ENCODE measurements around the gene NFE2L3. TPM values are rescaled to one million over a fixed set of nuclear protein-coding genes. Genes with fewer than 3 reads are reported as not detected.

Gene NFE2L3
- total and polyA plus RNA-seq, 9 of the 15 experiments (the other 6 are each of a cell fraction or from before 2014, with no cell fraction given) = 2.9 to 16.9 (median 12.4) TPM

DNA sequence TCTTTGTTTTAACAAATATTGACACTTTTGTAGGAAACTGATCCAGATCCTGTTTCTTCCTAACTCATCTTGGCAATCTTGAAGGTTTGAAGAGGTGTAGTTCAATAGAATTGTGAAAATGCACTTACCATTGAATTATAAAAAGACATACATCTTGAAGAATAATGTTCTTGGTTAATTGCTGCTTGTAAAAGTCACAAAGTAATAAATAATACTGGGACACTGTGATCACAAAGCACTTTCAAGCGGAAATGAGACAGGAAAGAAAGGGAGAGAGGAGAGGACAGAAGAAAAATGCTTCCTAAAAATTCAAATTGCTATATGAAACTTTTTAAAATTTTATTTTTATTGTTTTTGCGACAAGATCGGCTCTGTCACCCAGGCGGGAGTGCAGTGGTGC is 15.2 kb upstream of the NFE2L3 start:
- in situ Hi-C loops (cut with MboI) = no loop called here
- TF ChIP-seq TARDBP (IDR thresholded peaks at IDR 0.05) = no peak
- TF ChIP-seq, protein P1, sequence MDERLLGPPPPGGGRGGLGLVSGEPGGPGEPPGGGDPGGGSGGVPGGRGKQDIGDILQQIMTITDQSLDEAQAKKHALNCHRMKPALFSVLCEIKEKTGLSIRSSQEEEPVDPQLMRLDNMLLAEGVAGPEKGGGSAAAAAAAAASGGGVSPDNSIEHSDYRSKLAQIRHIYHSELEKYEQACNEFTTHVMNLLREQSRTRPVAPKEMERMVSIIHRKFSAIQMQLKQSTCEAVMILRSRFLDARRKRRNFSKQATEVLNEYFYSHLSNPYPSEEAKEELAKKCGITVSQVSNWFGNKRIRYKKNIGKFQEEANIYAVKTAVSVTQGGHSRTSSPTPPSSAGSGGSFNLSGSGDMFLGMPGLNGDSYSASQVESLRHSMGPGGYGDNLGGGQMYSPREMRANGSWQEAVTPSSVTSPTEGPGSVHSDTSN (CRISPR knock-in tag; IDR thresholded peaks at IDR 0.05; ENCODE audit: low read depth) = no peak
- TF ChIP-seq, protein P1 (tag; conservative IDR thresholded peaks at IDR 0.05; ENCODE audit: low read depth) = 0 out of 2 replicates have a peak, but pooled peaks have one; percentile 5
- no peak for DNase-seq (ENCODE audit: extremely low read depth in 1 of 4, low spot score in 3 of 4)

DNA sequence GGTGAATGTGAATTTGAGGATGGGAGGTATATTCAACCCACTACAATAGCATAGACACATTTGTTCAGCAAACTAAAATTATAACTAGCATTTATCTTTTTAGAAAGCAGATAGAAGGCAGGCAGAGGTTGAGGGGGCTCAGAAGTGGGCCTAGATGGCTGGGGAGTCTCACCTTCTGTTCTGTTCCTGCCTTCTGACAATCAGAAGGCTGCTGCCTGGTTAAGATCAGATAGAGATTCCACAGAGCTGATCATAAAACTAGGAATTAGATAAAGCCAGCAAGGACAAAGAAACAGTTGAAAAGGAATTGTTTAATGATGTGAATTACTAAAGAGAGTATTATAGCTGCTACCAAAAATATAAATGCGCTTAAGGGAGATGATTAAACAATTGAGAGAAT is 11.6 kb upstream of the NFE2L3 start:
- no peak overlapping the region for H3K4me2 ChIP-seq (ENCODE audit: insufficient read depth, low read length)
- CTCF ChIA-PET (ENCODE audit: low intra/inter-chr PET ratio) = no interaction called here
- ATAC-seq (no peak), DNase-seq (ENCODE audit: extremely low read depth in 1 of 4, low spot score in 3 of 4) (no peak), FAIRE-seq (no peak)
- in situ Hi-C loops (cut with MboI) = no loop called here
- peaks cover 14 to 20% of the 10 kb centered on the region in 2 experiments; a peak in 4 of 5 replicates for H3K27me3 ChIP-seq (ENCODE audit: control insufficient read depth in 2 of 2, insufficient read depth in 2 of 2, low read length in 2 of 2)
- H3K79me2 ChIP-seq (ENCODE audit: control insufficient read depth, insufficient read depth, low read length) = no peaks in the 10 kb centered on the region
- H3K9me1 ChIP-seq (ENCODE audit: control insufficient read depth, insufficient read depth, low read length) = no peaks in the 10 kb centered on the region
- H2AFZ ChIP-seq (ENCODE audit: low read depth, low read length) = no peak overlapping the region
- no peak overlapping the region for H3K4me3 ChIP-seq
- 40% methylated on average over 1 of the region's 1 CpG for WGBS (ENCODE audit: insufficient coverage, low coverage, missing lambda C conversion rate)
- no peak overlapping the region for H3K27ac ChIP-seq (ENCODE audit: extremely low read depth, low read depth, low read length)
- H3K36me3 ChIP-seq (ENCODE audit: control insufficient read depth, insufficient read depth, low read length) = no peaks in the 10 kb centered on the region
- no peaks in the 10 kb centered on the region for H4K20me1 ChIP-seq (replicated peaks; ENCODE audit: control insufficient read depth, insufficient read depth, low read length)
- no peak overlapping the region for H3K9ac ChIP-seq (ENCODE audit: insufficient read depth in 1 of 2, low read depth in 2 of 2, low read length in 2 of 2)
- H3K4me1 ChIP-seq (replicated peaks in 1 of 2; ENCODE audit: control insufficient read depth in 2 of 2, insufficient read depth in 2 of 2, low read length in 2 of 2) = no peaks in the 10 kb centered on the region; a peak in 1 of 5 replicates
- intact Hi-C loops (cut with micrococcal nuclease) = no loop called here
- BruUV-seq (replicated peaks) = no TSS peak
- POLR2A ChIA-PET = no interaction called here
- no peaks in the 10 kb centered on the region for H3K9me3 ChIP-seq (replicated peaks; ENCODE audit: control insufficient read depth, insufficient read depth, low read depth, low read length)
- no peak for TF ChIP-seq MIER1 (IDR thresholded peaks at IDR 0.05; ENCODE audit: low read depth)
- no peak for TF ChIP-seq ZNF57 (CRISPR knock-in tag; IDR thresholded peaks at IDR 0.05)
- TF ChIP-seq, protein P2, sequence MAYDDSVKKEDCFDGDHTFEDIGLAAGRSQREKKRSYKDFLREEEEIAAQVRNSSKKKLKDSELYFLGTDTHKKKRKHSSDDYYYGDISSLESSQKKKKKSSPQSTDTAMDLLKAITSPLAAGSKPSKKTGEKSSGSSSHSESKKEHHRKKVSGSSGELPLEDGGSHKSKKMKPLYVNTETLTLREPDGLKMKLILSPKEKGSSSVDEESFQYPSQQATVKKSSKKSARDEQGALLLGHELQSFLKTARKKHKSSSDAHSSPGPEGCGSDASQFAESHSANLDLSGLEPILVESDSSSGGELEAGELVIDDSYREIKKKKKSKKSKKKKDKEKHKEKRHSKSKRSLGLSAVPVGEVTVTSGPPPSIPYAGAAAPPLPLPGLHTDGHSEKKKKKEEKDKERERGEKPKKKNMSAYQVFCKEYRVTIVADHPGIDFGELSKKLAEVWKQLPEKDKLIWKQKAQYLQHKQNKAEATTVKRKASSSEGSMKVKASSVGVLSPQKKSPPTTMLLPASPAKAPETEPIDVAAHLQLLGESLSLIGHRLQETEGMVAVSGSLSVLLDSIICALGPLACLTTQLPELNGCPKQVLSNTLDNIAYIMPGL (CRISPR knock-in tag; IDR thresholded peaks at IDR 0.05) = no peak
- no peak for TF ChIP-seq SMARCC2 (IDR thresholded peaks at IDR 0.05; ENCODE audit: low read depth)
- TF ChIP-seq ZNF197 (CRISPR knock-in tag; IDR thresholded peaks at IDR 0.05; ENCODE audit: low read depth) = no peak
- no peak for TF ChIP-seq PRPF4 (IDR thresholded peaks at IDR 0.05; ENCODE audit: insufficient read depth, low read depth, low read length, poor library complexity, severe bottlenecking)
- TF ChIP-seq, protein P3, sequence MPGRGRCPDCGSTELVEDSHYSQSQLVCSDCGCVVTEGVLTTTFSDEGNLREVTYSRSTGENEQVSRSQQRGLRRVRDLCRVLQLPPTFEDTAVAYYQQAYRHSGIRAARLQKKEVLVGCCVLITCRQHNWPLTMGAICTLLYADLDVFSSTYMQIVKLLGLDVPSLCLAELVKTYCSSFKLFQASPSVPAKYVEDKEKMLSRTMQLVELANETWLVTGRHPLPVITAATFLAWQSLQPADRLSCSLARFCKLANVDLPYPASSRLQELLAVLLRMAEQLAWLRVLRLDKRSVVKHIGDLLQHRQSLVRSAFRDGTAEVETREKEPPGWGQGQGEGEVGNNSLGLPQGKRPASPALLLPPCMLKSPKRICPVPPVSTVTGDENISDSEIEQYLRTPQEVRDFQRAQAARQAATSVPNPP (IDR thresholded peaks at IDR 0.05; ENCODE audit: borderline replicate concordance, insufficient read depth, insufficient read length) = no peak
- no peak for TF ChIP-seq ZBED1 (IDR thresholded peaks at IDR 0.05)

More for the DNA sequence above, 15.2 kb upstream of the NFE2L3 start:
- Histone ChIP-seq H4K20me1 (replicated peaks; ENCODE audit: control insufficient read depth, insufficient read depth, low read length) (no peaks in the 10 kb centered on the region), H3K27ac (ENCODE audit: extremely low read depth, low read depth, low read length) (no peak overlapping the region), H3K9ac (ENCODE audit: insufficient read depth in 1 of 2, low read depth in 2 of 2, low read length in 2 of 2) (no peak overlapping the region), H3K9me1 (ENCODE audit: control insufficient read depth, insufficient read depth, low read length) (no peaks in the 10 kb centered on the region), H3K79me2 (ENCODE audit: control insufficient read depth, insufficient read depth, low read length) (no peaks in the 10 kb centered on the region), H3K36me3 (ENCODE audit: control insufficient read depth, insufficient read depth, low read length) (no peaks in the 10 kb centered on the region), H2AFZ (ENCODE audit: low read depth, low read length) (no peak overlapping the region), H3K4me3 (no peak overlapping the region), H3K4me2 (ENCODE audit: insufficient read depth, low read length) (no peak overlapping the region), H3K27me3 (ENCODE audit: control insufficient read depth in 2 of 2, insufficient read depth in 2 of 2, low read length in 2 of 2) (peaks cover 22 to 23% of the 10 kb centered on the region in 2 experiments; a peak in 4 of 5 replicates), H3K9me3 (replicated peaks; ENCODE audit: control insufficient read depth, insufficient read depth, low read depth, low read length) (no peaks in the 10 kb centered on the region), H3K4me1 (replicated peaks in 1 of 2; ENCODE audit: control insufficient read depth in 2 of 2, insufficient read depth in 2 of 2, low read length in 2 of 2) (no peaks in the 10 kb centered on the region; a peak in 1 of 5 replicates)
- intact Hi-C loops (cut with micrococcal nuclease) = no loop called here
- ChIA-PET CTCF (ENCODE audit: low intra/inter-chr PET ratio) (no interaction called here), POLR2A (no interaction called here)
- FAIRE-seq (no peak), ATAC-seq (no peak)
- no TSS peak for BruUV-seq (replicated peaks)
- WGBS (ENCODE audit: insufficient coverage, low coverage, missing lambda C conversion rate) = 6% methylated on average over 4 of the region's 4 CpGs
